B cell (primary cell): ENCODE data around the gene ZNF808. TPM values are rescaled to one million over a fixed set of nuclear protein-coding genes. Genes with fewer than 3 reads are reported as not detected.
"Not testable (repeated sequence)": the region's sequence is repeated elsewhere in the genome, so short reads cannot be mapped to it uniquely, and the experiment has no call there.

Experiments used
- ATAC-seq: fragments of 200-7000 bp; cut with Tn5 transposase; one replicate; pipeline ENCODE4 v1.10.0; 2021; ENCODE audit warnings: low read depth, mild to moderate bottlenecking, moderate number of reproducible peaks, moderate library complexity
- CTCF ChIA-PET: fragments of 350-600 bp; sonication (Branson Sonifier 250); formaldehyde crosslinking; loops from one replicate; lab custom pipeline; 2021; ENCODE audit warnings: antibody characterized with exemption, inconsistent platforms; lab: Charles Lee
- POLR2A ChIA-PET: fragments of 350-600 bp; sonication (Branson Sonifier 250); formaldehyde crosslinking; loops from one replicate; lab custom pipeline; 2021; ENCODE audit warnings: antibody characterized with exemption; lab: Charles Lee
- DNase-seq: peaks from one replicate; pipeline ENCODE4 v3.0.0; 2013
- H2AFZ ChIP-seq: 2 replicates; pipeline ENCODE4 v1.6.1; 2012; ENCODE audit warnings: mild to moderate bottlenecking, low read depth, low read length; ENCODE audit not compliant: insufficient read depth, poor library complexity, severe bottlenecking
- H3K27ac ChIP-seq, 2 donors: 1 replicate in 1 of 2; 2 replicates in 1 of 2; pipeline ENCODE4 v1.5.1; 2012 to 2013; ENCODE audit warnings: low read length in 2 of 2, mild to moderate bottlenecking in 2 of 2, moderate library complexity in 1 of 2
- H3K27me3 ChIP-seq, 4 experiments: fragments of 200-600 bp in 1 of 4; sonication (generic) in 1 of 4; replicated peaks in 1 of 4; 1 replicate in 2 of 4; 2 replicates in 2 of 4; pipeline versions ENCODE4 v1.6.1 to v1.7.0; 2013 to 2016; ENCODE audit warnings: low read length in 3 of 4, mild to moderate bottlenecking in 2 of 4, mixed read lengths in 1 of 4, moderate library complexity in 1 of 4; ENCODE audit not compliant: insufficient read depth in 4 of 4, control insufficient read depth in 3 of 4; ENCODE audit errors: control extremely low read depth in 1 of 4
- H3K36me3 ChIP-seq, 2 experiments: replicated peaks in 1 of 2; 1 replicate in 1 of 2; 2 replicates in 1 of 2; pipeline versions ENCODE4 v1.6.1 to v1.7.1; 2013; ENCODE audit warnings: low read length in 1 of 2; ENCODE audit not compliant: insufficient read depth in 2 of 2, control insufficient read depth in 1 of 2; ENCODE audit errors: control extremely low read depth in 1 of 2, extremely low read depth in 1 of 2
- H3K4me1 ChIP-seq, 2 donors: fragments of 200-600 bp in 1 of 2; sonication (generic) in 1 of 2; 1 replicate in 1 of 2; 2 replicates in 1 of 2; pipeline versions ENCODE4 v1.5.1 to v1.6.1; 2013 to 2017; ENCODE audit warnings: low read length in 2 of 2; ENCODE audit not compliant: control insufficient read depth in 2 of 2, insufficient read depth in 2 of 2
- H3K4me2 ChIP-seq: replicated peaks from 2 replicates; pipeline ENCODE3; 2012; ENCODE audit warnings: mild to moderate bottlenecking, low read depth, low read length; ENCODE audit not compliant: poor library complexity, severe bottlenecking
- H3K4me3 ChIP-seq, 5 experiments: fragments of 200-600 bp in 1 of 5; sonication (generic) in 1 of 5; 1 replicate in 3 of 5; 2 replicates in 2 of 5; pipeline versions ENCODE4 v1.5.1 to v1.7.0; 2011 to 2016; ENCODE audit warnings: low read length in 4 of 5, mild to moderate bottlenecking in 4 of 5, low read depth in 2 of 5, control low read depth in 1 of 5, moderate library complexity in 1 of 5; ENCODE audit not compliant: insufficient read depth in 1 of 5; ENCODE audit errors: control extremely low read depth in 1 of 5, extremely low read depth in 1 of 5
- H3K79me2 ChIP-seq: fragments of 200-600 bp; sonication (generic); one replicate; pipeline ENCODE4 v1.6.0; 2016; ENCODE audit warnings: low read length; ENCODE audit not compliant: control insufficient read depth, insufficient read depth
- H3K9ac ChIP-seq: fragments of 200-600 bp; sonication (generic); 2 replicates; pipeline ENCODE4 v1.6.1; 2017; ENCODE audit warnings: mild to moderate bottlenecking, low read length, moderate library complexity
- H3K9me3 ChIP-seq, 3 donors: one replicate each; pipeline versions ENCODE4 v1.6.1 to v1.7.1; 2013; ENCODE audit warnings: low read length in 2 of 3; ENCODE audit not compliant: control insufficient read depth in 2 of 3, insufficient read depth in 1 of 3; ENCODE audit errors: control extremely low read depth in 1 of 3
- H4K20me1 ChIP-seq: 2 replicates; pipeline ENCODE4 v1.6.0; 2012; ENCODE audit warnings: mild to moderate bottlenecking, low read length; ENCODE audit not compliant: insufficient read depth, control insufficient read depth, poor library complexity, severe bottlenecking
- H3K27ac Mint-ChIP-seq: one replicate; pipeline ENCODE4 v1.8.0; 2021; ENCODE audit warnings: mixed read lengths
- H3K27me3 Mint-ChIP-seq: one replicate; pipeline ENCODE4 v1.8.0; 2021; ENCODE audit warnings: mixed read lengths
- H3K4me1 Mint-ChIP-seq: one replicate; pipeline ENCODE4 v1.8.0; 2021; ENCODE audit warnings: mixed read lengths
- H3K4me3 Mint-ChIP-seq: one replicate; pipeline ENCODE4 v1.8.0; 2021; ENCODE audit warnings: mixed read lengths
- H3K9me3 Mint-ChIP-seq: one replicate; pipeline ENCODE4 v1.8.0; 2022; ENCODE audit warnings: mixed read lengths; ENCODE audit not compliant: insufficient read depth
- CTCF ChIP-seq: fragments of 200-600 bp; IDR thresholded peaks from one replicate; pipeline ENCODE4 v1.8.0; 2022; ENCODE audit warnings: antibody characterized with exemption, mild to moderate bottlenecking
- EZH2 ChIP-seq: IDR thresholded peaks from 2 replicates; pipeline ENCODE4 v1.6.1; 2012; ENCODE audit warnings: borderline replicate concordance, low read depth, mild to moderate bottlenecking, moderate library complexity, low read length; ENCODE audit not compliant: insufficient read depth, poor library complexity, severe bottlenecking
- WGBS: methylation state at CpG from one replicate; pipeline ENCODE4 v1.1.5; 2013; ENCODE audit warnings: missing lambda C conversion rate; ENCODE audit not compliant: insufficient coverage; 5-methylcytosine and 5-hydroxymethylcytosine counted together
- intact Hi-C: fragments of 100-400 bp; cut with micrococcal nuclease; formaldehyde crosslinking; loops from one replicate; pipeline ENCODE4 v1.10.0; 2022
- polyA plus RNA-seq: library from polyadenylated mRNA; depleted of rRNA; stranded (reverse); fragments of >200 nt; gene quantifications from 2 replicates; pipeline ENCODE4 v1.2.3, GENCODE V29; 2012
- total RNA-seq, 2 donors: library from RNA; stranded (reverse); fragments of 120-200 nt in 1 of 2; gene quantifications; 1 replicate in 1 of 2; 2 replicates in 1 of 2; pipeline versions ENCODE4 v1.2.3 to v1.2.4, GENCODE V29; 2013 to 2022

ZNF808 gene
- total and polyA plus RNA-seq, 2 donors (not counting 1 experiment from before 2014, with no cell fraction given), result 8.8 to 56.0 TPM

DNA sequence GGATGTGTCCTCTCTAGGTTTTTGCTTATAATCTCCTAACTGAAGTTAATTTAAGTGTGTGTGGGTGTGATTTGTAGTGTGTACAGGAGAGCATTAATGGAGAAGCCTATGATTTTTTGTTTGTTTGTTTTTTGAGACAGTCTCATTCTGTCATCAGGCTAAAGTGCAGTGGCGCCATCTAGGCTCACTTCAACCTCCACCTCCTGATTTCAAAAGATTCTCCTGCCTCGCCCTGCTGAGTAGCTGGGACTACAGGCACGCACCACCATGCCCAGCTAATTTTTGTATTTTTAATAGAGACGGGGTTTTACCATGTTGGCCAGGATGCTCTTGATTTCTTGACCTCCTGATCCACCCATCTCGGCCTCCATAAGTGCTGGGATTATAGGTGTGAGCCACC lies 63.3 kb downstream of the ZNF808 start:
- POLR2A ChIA-PET, result no interaction called here
- Mint-ChIP-seq H3K9me3 (no peaks in the 10 kb centered on the region), H3K4me1 (no peaks in the 10 kb centered on the region), H3K27ac (no peak overlapping the region), H3K4me3 (no peak overlapping the region), H3K27me3 (no peaks in the 10 kb centered on the region)
- H3K9me3 ChIP-seq, result peaks cover 1 to 42% (median 2%) of the 10 kb centered on the region in 3 donors
- DNase-seq (no peak), ATAC-seq (no peak)
- H3K4me2 ChIP-seq, result no peak overlapping the region
- no peak overlapping the region for H2AFZ ChIP-seq
- H3K27ac ChIP-seq, result no peak overlapping the region
- no peaks in the 10 kb centered on the region for H3K79me2 ChIP-seq
- no peak overlapping the region for H3K9ac ChIP-seq
- TF ChIP-seq EZH2 (no peak), CTCF (no peak)
- intact Hi-C loops, result no loop called here
- H3K27me3 ChIP-seq, result no peaks in the 10 kb centered on the region
- CTCF ChIA-PET, result no interaction called here
- no peaks in the 10 kb centered on the region for H3K4me1 ChIP-seq
- 100% methylated on average over 1 of the region's 5 CpGs for WGBS
- peaks cover 5 to 20% of the 10 kb centered on the region in 2 experiments for H3K36me3 ChIP-seq
- no peaks in the 10 kb centered on the region for H4K20me1 ChIP-seq
- no peak overlapping the region for H3K4me3 ChIP-seq

GRCh38 chr19:52592301-52592700 lies 64.8 kb downstream of the ZNF808 start:
- no peak for ATAC-seq
- H3K36me3 ChIP-seq, result peaks cover 11 to 26% of the 10 kb centered on the region in 2 experiments
- 100% methylated on average over 1 of the region's 3 CpGs for WGBS
- peaks cover 2 to 28% (median 9%) of the 10 kb centered on the region in 3 donors for H3K9me3 ChIP-seq
- no peak for DNase-seq
- Mint-ChIP-seq H3K4me3 (no peak overlapping the region), H3K4me1 (no peaks in the 10 kb centered on the region), H3K27me3 (no peaks in the 10 kb centered on the region), H3K27ac (no peak overlapping the region), H3K9me3 (peaks cover 10% of the 10 kb centered on the region)
- H3K79me2 ChIP-seq, result no peaks in the 10 kb centered on the region
- TF ChIP-seq EZH2, result no peak
- TF ChIP-seq CTCF, result no peak
- no peaks in the 10 kb centered on the region for H3K27me3 ChIP-seq
- H3K27ac ChIP-seq, result no peak overlapping the region
- ChIA-PET CTCF (no interaction called here), POLR2A (no interaction called here)
- no peak overlapping the region for H3K4me2 ChIP-seq
- H3K4me3 ChIP-seq, result no peak overlapping the region
- no peak overlapping the region for H3K9ac ChIP-seq
- H4K20me1 ChIP-seq, result no peaks in the 10 kb centered on the region
- intact Hi-C loops, result no loop called here
- no peaks in the 10 kb centered on the region for H3K4me1 ChIP-seq
- no peak overlapping the region for H2AFZ ChIP-seq

GRCh38 chr19:52593441-52593840 lies 66.0 kb downstream of the ZNF808 start:
- no CpG with 5 or more reads among the region's 25 CpGs for WGBS
- H3K27ac ChIP-seq, H3K79me2 ChIP-seq, H3K27ac Mint-ChIP-seq, intact Hi-C loops, H3K4me3 Mint-ChIP-seq, H3K4me3 ChIP-seq, H3K27me3 Mint-ChIP-seq, CTCF ChIA-PET, H3K4me2 ChIP-seq, H2AFZ ChIP-seq, ATAC-seq, H3K4me1 Mint-ChIP-seq, H3K4me1 ChIP-seq, H3K27me3 ChIP-seq, H3K9ac ChIP-seq, POLR2A ChIA-PET, DNase-seq, H4K20me1 ChIP-seq: not testable (repeated sequence)
- peaks cover 14% of the 10 kb centered on the region for H3K9me3 Mint-ChIP-seq
- H3K36me3 ChIP-seq, result peaks cover 11 to 26% of the 10 kb centered on the region in 2 experiments
- peaks cover 2 to 33% (median 9%) of the 10 kb centered on the region in 3 donors for H3K9me3 ChIP-seq
